Measurements from ENCODE around the gene POU6F2. TPM values are rescaled to one million over a fixed set of nuclear protein-coding genes. Genes with fewer than 3 reads are reported as not detected.

POU6F2 gene
- polyA plus RNA-seq, 2 of the 4 experiments (the other 2 are of a cell fraction): not detected

DNA sequence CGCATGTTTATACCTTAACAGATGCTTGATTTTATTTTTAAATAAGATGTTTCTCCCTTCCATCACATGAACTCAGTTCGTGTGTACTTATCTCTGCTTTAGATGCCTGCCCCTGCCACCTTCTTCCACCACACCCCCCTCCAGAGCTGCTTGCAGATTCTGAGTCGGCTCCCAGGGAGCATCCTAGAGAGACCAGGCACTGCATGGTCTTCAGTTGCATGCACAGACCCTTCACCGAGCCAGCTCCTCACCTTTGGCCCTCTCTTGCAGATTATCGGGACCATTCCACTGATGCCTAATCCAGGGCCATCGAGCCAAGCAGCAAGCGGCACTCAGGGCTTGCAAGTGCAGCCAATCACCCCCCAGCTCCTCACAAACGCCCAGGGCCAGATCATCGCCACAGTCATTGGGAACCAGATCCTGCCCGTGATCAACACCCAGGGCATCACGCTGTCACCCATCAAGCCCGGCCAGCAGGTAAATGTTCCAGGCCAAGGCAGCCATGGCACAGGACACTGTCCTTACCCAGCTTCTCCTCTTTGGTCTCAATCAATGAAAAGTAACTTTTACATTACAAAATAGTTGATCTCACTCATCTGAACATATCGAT is 455.2 kb downstream of the POU6F2 start:
- CTCF ChIA-PET: interaction anchor here (1.0 to 1.9 kb wide), 3 partner anchors 14 to 31 kb away, joined by 4 to 7 read pairs (median 4); no protein-coding TSS in a partner anchor

GRCh38 chr7:39433550-39433949 is 455.8 kb downstream of the POU6F2 start:
- Histone ChIP-seq H3K4me2 (no peak overlapping the region), H3K27ac (no peak overlapping the region), H3K4me1 (peaks cover under 1% of the 10 kb centered on the region; the same call in 2 of the 3 replicates), H3K4me3 (no peak overlapping the region), H3K9me3 (no peaks in the 10 kb centered on the region)
- POLR2A ChIA-PET: no interaction called here
- DNase-seq (ENCODE audit: low read depth in 1 of 2, low spot score in 1 of 2) (no peak), FAIRE-seq (no peak), ATAC-seq (no peak)
- TF ChIP-seq KDM5A (IDR thresholded peaks at IDR 0.05) (no peak), TFCP2L1 (CRISPR knock-in tag; IDR thresholded peaks at IDR 0.05) (no peak), POLR2AphosphoS2 (conservative IDR thresholded peaks at IDR 0.05; ENCODE audit: low read length) (no peak), FOSB (CRISPR knock-in tag; IDR thresholded peaks at IDR 0.05) (no peak), RNF2 (IDR thresholded peaks at IDR 0.05; ENCODE audit: borderline replicate concordance, low read depth) (no peak), HOXB5 (CRISPR knock-in tag; IDR thresholded peaks at IDR 0.05) (no peak), HOXB13 (CRISPR knock-in tag; IDR thresholded peaks at IDR 0.05; ENCODE audit: low read depth) (no peak)
- TF ChIP-seq, protein P1, sequence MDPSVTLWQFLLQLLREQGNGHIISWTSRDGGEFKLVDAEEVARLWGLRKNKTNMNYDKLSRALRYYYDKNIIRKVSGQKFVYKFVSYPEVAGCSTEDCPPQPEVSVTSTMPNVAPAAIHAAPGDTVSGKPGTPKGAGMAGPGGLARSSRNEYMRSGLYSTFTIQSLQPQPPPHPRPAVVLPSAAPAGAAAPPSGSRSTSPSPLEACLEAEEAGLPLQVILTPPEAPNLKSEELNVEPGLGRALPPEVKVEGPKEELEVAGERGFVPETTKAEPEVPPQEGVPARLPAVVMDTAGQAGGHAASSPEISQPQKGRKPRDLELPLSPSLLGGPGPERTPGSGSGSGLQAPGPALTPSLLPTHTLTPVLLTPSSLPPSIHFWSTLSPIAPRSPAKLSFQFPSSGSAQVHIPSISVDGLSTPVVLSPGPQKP (IDR thresholded peaks at IDR 0.05; ENCODE audit: low read depth, low read length): no peak
- 0% methylated on average over 1 of the region's 1 CpG for WGBS (ENCODE audit: missing lambda C conversion rate)
- CTCF ChIA-PET: interaction anchor here (1.0 to 1.1 kb wide), 2 partner anchors 19 to 30 kb away, joined by 4 read pairs; no protein-coding TSS in a partner anchor

More for the DNA sequence above, 455.2 kb downstream of the POU6F2 start:
- Histone ChIP-seq H3K27ac (no peak overlapping the region), H3K4me2 (no peak overlapping the region), H3K9me3 (no peaks in the 10 kb centered on the region), H3K4me1 (peaks cover 7% of the 10 kb centered on the region; the same call in 2 of the 3 replicates), H3K4me3 (no peak overlapping the region)
- DNase-seq (ENCODE audit: low read depth in 1 of 2, low spot score in 1 of 2) (no peak), FAIRE-seq (no peak), ATAC-seq (no peak)
- POLR2A ChIA-PET: no interaction called here
- 34% methylated on average over 13 of the region's 13 CpGs for whole genome bisulfite sequencing (ENCODE audit: missing lambda C conversion rate)
- TF ChIP-seq MAFK (IDR thresholded peaks at IDR 0.05; ENCODE audit: partially characterized antibody) (no peak), REST (IDR thresholded peaks at IDR 0.05) (no peak)

DNA sequence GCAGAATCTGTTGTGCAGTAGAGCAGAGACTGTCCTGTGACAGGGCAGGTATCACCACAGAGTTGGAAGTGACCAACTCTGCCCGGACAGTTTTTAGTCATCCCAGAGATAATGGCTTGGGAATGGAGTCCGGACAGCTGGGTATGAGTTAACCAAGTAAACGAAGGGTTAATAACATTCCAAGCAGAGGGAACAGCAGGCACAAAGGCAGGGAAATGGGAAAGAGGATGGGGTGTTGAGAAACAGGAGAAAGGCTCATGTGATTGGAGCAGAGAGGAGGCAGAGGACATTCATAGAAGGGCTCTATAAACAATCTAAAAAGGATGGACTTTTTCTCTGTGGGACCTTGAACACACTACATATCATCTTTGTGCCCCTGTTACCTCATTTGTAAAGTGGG is 456.3 kb downstream of the POU6F2 start:
- no peak for DNase-seq (ENCODE audit: low read depth in 1 of 2, low spot score in 1 of 2)
- CTCF ChIA-PET: interaction anchor here (1.0 kb wide), 1 partner anchor 30 kb away, joined by 4 read pairs; no protein-coding TSS in a partner anchor
- H3K27ac ChIP-seq: no peak overlapping the region
- TF ChIP-seq, protein P2, sequence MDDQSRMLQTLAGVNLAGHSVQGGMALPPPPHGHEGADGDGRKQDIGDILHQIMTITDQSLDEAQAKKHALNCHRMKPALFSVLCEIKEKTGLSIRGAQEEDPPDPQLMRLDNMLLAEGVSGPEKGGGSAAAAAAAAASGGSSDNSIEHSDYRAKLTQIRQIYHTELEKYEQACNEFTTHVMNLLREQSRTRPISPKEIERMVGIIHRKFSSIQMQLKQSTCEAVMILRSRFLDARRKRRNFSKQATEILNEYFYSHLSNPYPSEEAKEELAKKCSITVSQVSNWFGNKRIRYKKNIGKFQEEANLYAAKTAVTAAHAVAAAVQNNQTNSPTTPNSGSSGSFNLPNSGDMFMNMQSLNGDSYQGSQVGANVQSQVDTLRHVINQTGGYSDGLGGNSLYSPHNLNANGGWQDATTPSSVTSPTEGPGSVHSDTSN (IDR thresholded peaks at IDR 0.05): no peak
- TF ChIP-seq CEBPB (IDR thresholded peaks at IDR 0.05) (no peak), E2F6 (IDR thresholded peaks at IDR 0.05; ENCODE audit: borderline replicate concordance, low read depth) (no peak), PHF8 (IDR thresholded peaks at IDR 0.05; ENCODE audit: borderline replicate concordance, low read depth) (no peak), MAFK (IDR thresholded peaks at IDR 0.05; ENCODE audit: partially characterized antibody) (no peak), FOXS1 (CRISPR knock-in tag; IDR thresholded peaks at IDR 0.05) (no peak), POLR2A (IDR thresholded peaks at IDR 0.05; ENCODE audit: low read length) (no peak), MYC (IDR thresholded peaks at IDR 0.05; ENCODE audit: borderline replicate concordance, low read length) (no peak), ESRRA (IDR thresholded peaks at IDR 0.05; ENCODE audit: borderline replicate concordance, low read length) (no peak), KDM5A (IDR thresholded peaks at IDR 0.05) (no peak), USF2 (IDR thresholded peaks at IDR 0.05) (no peak), KDM1A (IDR thresholded peaks at IDR 0.05; ENCODE audit: low read depth) (no peak), RFX5 (IDR thresholded peaks at IDR 0.05) (no peak), HDAC2 (IDR thresholded peaks at IDR 0.05) (no peak), TFCP2L1 (CRISPR knock-in tag; IDR thresholded peaks at IDR 0.05) (no peak), HOXB5 (CRISPR knock-in tag; IDR thresholded peaks at IDR 0.05) (no peak)
- TF ChIP-seq, protein P3, sequence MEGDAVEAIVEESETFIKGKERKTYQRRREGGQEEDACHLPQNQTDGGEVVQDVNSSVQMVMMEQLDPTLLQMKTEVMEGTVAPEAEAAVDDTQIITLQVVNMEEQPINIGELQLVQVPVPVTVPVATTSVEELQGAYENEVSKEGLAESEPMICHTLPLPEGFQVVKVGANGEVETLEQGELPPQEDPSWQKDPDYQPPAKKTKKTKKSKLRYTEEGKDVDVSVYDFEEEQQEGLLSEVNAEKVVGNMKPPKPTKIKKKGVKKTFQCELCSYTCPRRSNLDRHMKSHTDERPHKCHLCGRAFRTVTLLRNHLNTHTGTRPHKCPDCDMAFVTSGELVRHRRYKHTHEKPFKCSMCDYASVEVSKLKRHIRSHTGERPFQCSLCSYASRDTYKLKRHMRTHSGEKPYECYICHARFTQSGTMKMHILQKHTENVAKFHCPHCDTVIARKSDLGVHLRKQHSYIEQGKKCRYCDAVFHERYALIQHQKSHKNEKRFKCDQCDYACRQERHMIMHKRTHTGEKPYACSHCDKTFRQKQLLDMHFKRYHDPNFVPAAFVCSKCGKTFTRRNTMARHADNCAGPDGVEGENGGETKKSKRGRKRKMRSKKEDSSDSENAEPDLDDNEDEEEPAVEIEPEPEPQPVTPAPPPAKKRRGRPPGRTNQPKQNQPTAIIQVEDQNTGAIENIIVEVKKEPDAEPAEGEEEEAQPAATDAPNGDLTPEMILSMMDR (IDR thresholded peaks at IDR 0.05): no peak
- TF ChIP-seq, protein P4, sequence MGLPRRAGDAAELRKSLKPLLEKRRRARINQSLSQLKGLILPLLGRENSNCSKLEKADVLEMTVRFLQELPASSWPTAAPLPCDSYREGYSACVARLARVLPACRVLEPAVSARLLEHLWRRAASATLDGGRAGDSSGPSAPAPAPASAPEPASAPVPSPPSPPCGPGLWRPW (IDR thresholded peaks at IDR 0.05): no peak
- H3K4me2 ChIP-seq: no peak overlapping the region
- H3K4me3 ChIP-seq: no peak overlapping the region
- no peaks in the 10 kb centered on the region for H3K4me1 ChIP-seq
- POLR2A ChIA-PET: no interaction called here
- FAIRE-seq: no peak
- WGBS (ENCODE audit: missing lambda C conversion rate): 41% methylated on average over 3 of the region's 3 CpGs
- no peak for ATAC-seq
- H3K9me3 ChIP-seq: no peaks in the 10 kb centered on the region
